Measurements from ENCODE around the gene IFT88.

The IFT88 gene

GRCh38 chr13:20525601-20526544 lies 41.1 kb upstream of the IFT88 start, which contains the start of gene CRYL1:
Gene CRYL1, minus strand, starts transcription at chr13:20525857. Its CDS starts 63 bp downstream, at chr13:20525794.
- no peak for TF ChIP-seq CTCF (IDR thresholded peaks at IDR 0.05; ENCODE audit: control insufficient read depth, insufficient read depth, low read depth, low read length, missing control alignments)
- DNase-seq (ENCODE audit: low read depth): no peak
- peak within 1 kb of the TSS; percentile 70 for H3K4me3 ChIP-seq (ENCODE audit: control insufficient read depth, low read depth, low read length)

GRCh38 chr13:20526664-20527063 lies 40.3 kb upstream of the IFT88 start:
- DNase-seq (ENCODE audit: low read depth): no peak

GRCh38 chr13:20528452-20528851 lies 38.5 kb upstream of the IFT88 start:
- H3K4me3 ChIP-seq (ENCODE audit: control insufficient read depth, low read depth, low read length): no peak overlapping the region
- TF ChIP-seq CTCF (IDR thresholded peaks at IDR 0.05; ENCODE audit: control insufficient read depth, insufficient read depth, low read depth, low read length, missing control alignments): no peak
- DNase-seq (ENCODE audit: low read depth): no peak

More at GRCh38 chr13:20526664-20527063, 40.3 kb upstream of the IFT88 start:
- H3K4me3 ChIP-seq (ENCODE audit: control insufficient read depth, low read depth, low read length): peak overlapping the region; percentile 70
- TF ChIP-seq CTCF (IDR thresholded peaks at IDR 0.05; ENCODE audit: control insufficient read depth, insufficient read depth, low read depth, low read length, missing control alignments): no peak

- DNase-seq (ENCODE audit: low read depth): no peak
- no peak overlapping the region for H3K4me3 ChIP-seq (ENCODE audit: control insufficient read depth, low read depth, low read length)
- TF ChIP-seq CTCF (IDR thresholded peaks at IDR 0.05; ENCODE audit: control insufficient read depth, insufficient read depth, low read depth, low read length, missing control alignments): no peak
Measured at GRCh38 chr13:20534038-20534608, 32.8 kb upstream of the IFT88 start.

GRCh38 chr13:20536992-20537391 lies 30.0 kb upstream of the IFT88 start:
- TF ChIP-seq CTCF (IDR thresholded peaks at IDR 0.05; ENCODE audit: control insufficient read depth, insufficient read depth, low read depth, low read length, missing control alignments): no peak
- DNase-seq (ENCODE audit: low read depth): no peak
- no peak overlapping the region for H3K4me3 ChIP-seq (ENCODE audit: control insufficient read depth, low read depth, low read length)

- no peak for TF ChIP-seq CTCF (IDR thresholded peaks at IDR 0.05; ENCODE audit: control insufficient read depth, insufficient read depth, low read depth, low read length, missing control alignments)
- DNase-seq (ENCODE audit: low read depth): no peak
- H3K4me3 ChIP-seq (ENCODE audit: control insufficient read depth, low read depth, low read length): no peak overlapping the region
Measured at GRCh38 chr13:20544201-20544923, 22.6 kb upstream of the IFT88 start.
